ENCODE data around the gene LMTK2. TPM values are rescaled to one million over a fixed set of nuclear protein-coding genes. Genes with fewer than 3 reads are reported as not detected.

Gene LMTK2
- total RNA-seq, 1 experiment from 2014 or later, result 17.8 TPM

- CTCF ChIA-PET, result no interaction called here
- TF ChIP-seq CTCF (IDR thresholded peaks at IDR 0.05 in 2 of 3, conservative IDR thresholded peaks at IDR 0.05 in 1 of 3; ENCODE audit: borderline replicate concordance in 1 of 3, insufficient read depth in 1 of 3, low read depth in 2 of 3, low read length in 2 of 3) (no peak), SP1 (IDR thresholded peaks at IDR 0.05; ENCODE audit: low read depth) (no peak), RAD21 (IDR thresholded peaks at IDR 0.05; ENCODE audit: low read depth) (no peak), POLR2AphosphoS5 (IDR thresholded peaks at IDR 0.05; ENCODE audit: low read depth, low read length) (no peak), CBX3 (IDR thresholded peaks at IDR 0.05; ENCODE audit: low read depth) (no peak), ZBTB33 (IDR thresholded peaks at IDR 0.05; ENCODE audit: extremely low read depth, insufficient replicate concordance, low read length) (no peak), EGR1 (IDR thresholded peaks at IDR 0.05; ENCODE audit: low read depth) (no peak), YY1 (IDR thresholded peaks at IDR 0.05; ENCODE audit: extremely low read depth, insufficient replicate concordance, low read depth, low read length) (no peak), FOSL1 (IDR thresholded peaks at IDR 0.05; ENCODE audit: low read depth) (no peak), POLR2A (IDR thresholded peaks at IDR 0.05; ENCODE audit: borderline replicate concordance, extremely low read depth, insufficient read depth, insufficient read length) (no peak)
These were observed 125.0 kb downstream of the LMTK2 start for GRCh38 chr7:98231493-98232262.

More at GRCh38 chr7:98231493-98232262, 125.0 kb downstream of the LMTK2 start:
- Histone ChIP-seq H3K9me3 (ENCODE audit: control insufficient read depth in 1 of 2, insufficient read depth in 1 of 2, low read depth in 1 of 2, low read length in 2 of 2) (no peaks in the 10 kb centered on the region), H3K79me2 (ENCODE audit: insufficient read depth, low read length) (no peaks in the 10 kb centered on the region), H3K36me3 (ENCODE audit: control insufficient read depth in 1 of 2, insufficient read depth in 2 of 2, low read length in 2 of 2) (no peaks in the 10 kb centered on the region), H3K4me1 (ENCODE audit: control insufficient read depth in 1 of 2, insufficient read depth in 2 of 2, low read length in 2 of 2) (no peaks in the 10 kb centered on the region), H3K27ac (ENCODE audit: low read depth, low read length) (no peak overlapping the region), H3K9ac (ENCODE audit: low read length) (no peak overlapping the region), H2AFZ (ENCODE audit: low read depth, low read length, poor library complexity, severe bottlenecking) (no peak overlapping the region), H3K9me2 (ENCODE audit: insufficient read depth) (no peaks in the 10 kb centered on the region), H3K4me2 (ENCODE audit: low read length) (no peak overlapping the region), H3K27me3 (ENCODE audit: insufficient read depth, low read length) (no peaks in the 10 kb centered on the region), H4K20me1 (ENCODE audit: insufficient read depth) (no peaks in the 10 kb centered on the region), H3K4me3 (replicated peaks in 1 of 2; ENCODE audit: low read depth in 1 of 2, low read length in 2 of 2) (no peak overlapping the region)
- POLR2A ChIA-PET, result no interaction called here
- BruUV-seq (replicated peaks), result no TSS peak
- DNase-seq (ENCODE audit: low read depth, low spot score) (no peak), ATAC-seq (no peak)
- intact Hi-C loops (cut with micrococcal nuclease), result no loop called here
- RAD21 ChIA-PET (ENCODE audit: low non-redundant PET in 1 of 2, low total read pairs in 2 of 2, uncharacterized antibody in 2 of 2, unreplicated experiment in 2 of 2), result no interaction called here

Measured in HCT116 (cell line).